Measurements from ENCODE around the gene MCC.

Gene MCC

GRCh38 chr5:113216545-113216944 lies 271.7 kb downstream of the MCC start:
- no peak for DNase-seq

GRCh38 chr5:113215401-113216060 lies 272.7 kb downstream of the MCC start:
- no peak for DNase-seq

GRCh38 chr5:113214606-113215323 lies 273.5 kb downstream of the MCC start:
- no peak for DNase-seq

GRCh38 chr5:113213551-113214425 lies 274.5 kb downstream of the MCC start:
- DNase-seq: peak; percentile 17

- DNase-seq: peak; percentile 30
Measured at GRCh38 chr5:113212244-113212920, 275.9 kb downstream of the MCC start.

GRCh38 chr5:113209498-113209897 lies 278.8 kb downstream of the MCC start:
- no peak for DNase-seq

GRCh38 chr5:113205807-113206206 lies 282.4 kb downstream of the MCC start:
- DNase-seq: peak; percentile 11

GRCh38 chr5:113205323-113205722 lies 282.9 kb downstream of the MCC start:
- DNase-seq: peak; percentile 54

- no peak for DNase-seq
Measured at GRCh38 chr5:113204525-113205161, 283.6 kb downstream of the MCC start.

- DNase-seq: no peak
Measured at GRCh38 chr5:113203916-113204315, 284.3 kb downstream of the MCC start.

- no peak for DNase-seq
Measured at GRCh38 chr5:113202746-113203716, 285.2 kb downstream of the MCC start.

GRCh38 chr5:113202287-113202686 lies 286.0 kb downstream of the MCC start:
- no peak for DNase-seq

- no peak for DNase-seq
Measured at GRCh38 chr5:113201715-113202114, 286.5 kb downstream of the MCC start.

- DNase-seq: no peak
Measured at GRCh38 chr5:113199122-113199905, 288.9 kb downstream of the MCC start.

- DNase-seq: no peak
Measured at GRCh38 chr5:113197456-113198200, 290.6 kb downstream of the MCC start.

GRCh38 chr5:113195771-113196170 lies 292.5 kb downstream of the MCC start:
- no peak for DNase-seq

GRCh38 chr5:113195251-113195650 lies 293.0 kb downstream of the MCC start:
- DNase-seq: no peak

GRCh38 chr5:113194591-113194990 lies 293.7 kb downstream of the MCC start:
- DNase-seq: no peak

GRCh38 chr5:113194125-113194524 lies 294.1 kb downstream of the MCC start:
- DNase-seq: no peak
